CD14-positive monocyte (primary cell): ENCODE measurements around the gene FCN3. TPM values are rescaled to one million over a fixed set of nuclear protein-coding genes. Genes with fewer than 3 reads are reported as not detected.
"Not testable (repeated sequence)": the region's sequence is repeated elsewhere in the genome, so short reads cannot be mapped to it uniquely, and the experiment has no call there.

ENCODE experiments used
- DNase-seq, 3 donors: peaks; one replicate each; pipeline ENCODE4 v3.0.0-alpha.2; 2011 to 2022
- H2AFZ ChIP-seq: 2 replicates; pipeline ENCODE4 v1.6.0; 2012; ENCODE audit warnings: mild to moderate bottlenecking, low read depth, low read length, inconsistent platforms; ENCODE audit not compliant: insufficient read depth, poor library complexity, severe bottlenecking
- H3K27ac ChIP-seq, 2 donors: 1 replicate in 1 of 2; 2 replicates in 1 of 2; pipeline ENCODE4 v1.5.1; 2012 to 2013; ENCODE audit warnings: low read length in 2 of 2, control low read depth in 1 of 2, inconsistent platforms in 1 of 2, low read depth in 1 of 2, mild to moderate bottlenecking in 1 of 2
- H3K27me3 ChIP-seq, 2 donors: one replicate each; pipeline versions ENCODE4 v1.6.0 to v1.6.1; 2011 to 2013; ENCODE audit warnings: low read length in 2 of 2; ENCODE audit not compliant: control insufficient read depth in 2 of 2, insufficient read depth in 2 of 2
- H3K36me3 ChIP-seq, 2 donors: replicated peaks in 1 of 2; 1 replicate in 1 of 2; 2 replicates in 1 of 2; pipeline versions ENCODE4 v1.5.1 to v1.6.1; 2012 to 2013; ENCODE audit warnings: low read length in 2 of 2, control low read depth in 1 of 2, inconsistent platforms in 1 of 2, mild to moderate bottlenecking in 1 of 2; ENCODE audit not compliant: insufficient read depth in 2 of 2, control insufficient read depth in 1 of 2
- H3K4me1 ChIP-seq, 2 donors: 1 replicate in 1 of 2; 2 replicates in 1 of 2; pipeline versions ENCODE4 v1.5.1 to v1.6.1; 2012 to 2013; ENCODE audit warnings: low read length in 2 of 2, control low read depth in 1 of 2, inconsistent platforms in 1 of 2, mild to moderate bottlenecking in 1 of 2, moderate library complexity in 1 of 2; ENCODE audit not compliant: insufficient read depth in 2 of 2, control insufficient read depth in 1 of 2
- H3K4me2 ChIP-seq: replicated peaks from 2 replicates; pipeline ENCODE3; 2012; ENCODE audit warnings: low read length, moderate library complexity, mild to moderate bottlenecking; ENCODE audit not compliant: poor library complexity, severe bottlenecking; ENCODE audit errors: extremely low read depth
- H3K4me3 ChIP-seq, 3 experiments: fragments of 200-600 bp in 1 of 3; sonication (generic) in 1 of 3; replicated peaks in 1 of 3; 1 replicate in 2 of 3; 2 replicates in 1 of 3; pipeline ENCODE4 v1.5.1; 2011 to 2013; ENCODE audit warnings: low read length in 3 of 3, mild to moderate bottlenecking in 3 of 3, control low read depth in 2 of 3, low read depth in 2 of 3, inconsistent platforms in 1 of 3, moderate library complexity in 1 of 3
- H3K79me2 ChIP-seq: 2 replicates; pipeline ENCODE4 v1.6.0; 2012; ENCODE audit warnings: mild to moderate bottlenecking, control low read depth, inconsistent platforms, low read length, moderate library complexity; ENCODE audit not compliant: insufficient read depth
- H3K9ac ChIP-seq: 2 replicates; pipeline ENCODE4 v1.6.0; 2017; ENCODE audit warnings: low read length, mild to moderate bottlenecking; ENCODE audit not compliant: insufficient read depth, poor library complexity, severe bottlenecking
- H3K9me3 ChIP-seq, 2 donors: replicated peaks in 1 of 2; 1 replicate in 1 of 2; 2 replicates in 1 of 2; pipeline versions ENCODE4 v1.5.1 to v1.6.1; 2012 to 2013; ENCODE audit warnings: low read length in 2 of 2, control low read depth in 1 of 2; ENCODE audit not compliant: control insufficient read depth in 1 of 2, insufficient read depth in 1 of 2
- H4K20me1 ChIP-seq: 2 replicates; pipeline ENCODE4 v1.6.0; 2012; ENCODE audit warnings: mild to moderate bottlenecking, low read length, control low read depth, moderate library complexity; ENCODE audit not compliant: insufficient read depth
- H3K27ac Mint-ChIP-seq, 7 donors: one replicate each; pipeline ENCODE4 v1.8.0; 2020; ENCODE audit warnings: mild to moderate bottlenecking in 7 of 7, mixed read lengths in 7 of 7, moderate library complexity in 6 of 7, inconsistent platforms in 2 of 7
- H3K27me3 Mint-ChIP-seq, 3 donors: one replicate each; pipeline ENCODE4 v1.8.0; 2021 to 2022; ENCODE audit warnings: low read depth in 3 of 3, mild to moderate bottlenecking in 3 of 3, mixed read lengths in 3 of 3, moderate library complexity in 3 of 3, inconsistent platforms in 1 of 3
- H3K36me3 Mint-ChIP-seq, 2 donors: one replicate each; pipeline ENCODE4 v1.8.0; 2020; ENCODE audit warnings: mixed read lengths in 2 of 2, inconsistent platforms in 1 of 2, mild to moderate bottlenecking in 1 of 2
- H3K4me1 Mint-ChIP-seq: one replicate; pipeline ENCODE4 v1.8.0; 2020; ENCODE audit warnings: mild to moderate bottlenecking, mixed read lengths
- H3K4me3 Mint-ChIP-seq, 2 donors: one replicate each; pipeline ENCODE4 v1.8.0; 2020; ENCODE audit warnings: mild to moderate bottlenecking in 2 of 2, mixed read lengths in 2 of 2, moderate library complexity in 1 of 2
- H3K9me3 Mint-ChIP-seq, 7 donors: one replicate each; pipeline ENCODE4 v1.8.0; 2020 to 2022; ENCODE audit warnings: mixed read lengths in 7 of 7, mild to moderate bottlenecking in 6 of 7, moderate library complexity in 6 of 7, inconsistent platforms in 2 of 7
- CTCF ChIP-seq: fragments of 200-600 bp; IDR thresholded peaks from one replicate; pipeline ENCODE4 v1.8.0; 2022; ENCODE audit warnings: antibody characterized with exemption, mild to moderate bottlenecking
- WGBS: methylation state at CpG from one replicate; pipeline ENCODE4 v1.1.5; 2013; ENCODE audit warnings: missing lambda C conversion rate; ENCODE audit not compliant: insufficient coverage; 5-methylcytosine and 5-hydroxymethylcytosine counted together
- intact Hi-C, 2 donors: fragments of 100-400 bp; cut with micrococcal nuclease; formaldehyde crosslinking; loops; one replicate each; pipeline versions ENCODE4 v1.15.0 to v1.15.1; 2023
- polyA plus RNA-seq, 3 donors: library from polyadenylated mRNA; depleted of rRNA in 1 of 3; unstranded in 2 of 3; stranded (reverse) in 1 of 3; fragments of 300-500 nt in 2 of 3; fragments of >200 nt in 1 of 3; fragmentation: Illumina TruSeq in 2 of 3; gene quantifications; 1 replicate in 2 of 3; 2 replicates in 1 of 3; pipeline ENCODE4 v1.2.3, GENCODE V29; 2012 to 2021

Gene FCN3
- polyA plus RNA-seq, 3 donors: not detected

- Histone ChIP-seq H3K4me3 (peak overlapping the region in 1 of 3 experiments; percentile 62), H3K36me3 (no peaks in the 10 kb centered on the region), H3K27me3 (peaks cover 0 to 19% of the 10 kb centered on the region in 2 donors), H2AFZ (peak overlapping the region; percentile 11), H4K20me1 (no peaks in the 10 kb centered on the region), H3K9me3 (no peaks in the 10 kb centered on the region), H3K4me2 (peak overlapping the region; percentile 72), H3K79me2 (no peaks in the 10 kb centered on the region), H3K4me1 (peaks cover 16 to 18% of the 10 kb centered on the region in 2 donors), H3K27ac (no peak overlapping the region), H3K9ac (no peak overlapping the region)
- no peak for TF ChIP-seq CTCF
- WGBS: 8% methylated on average over 11 of the region's 13 CpGs
- peaks cover 23 to 24% (median 23%) of the 10 kb centered on the region in 3 donors for H3K27me3 Mint-ChIP-seq
- peaks cover 16% of the 10 kb centered on the region for H3K4me1 Mint-ChIP-seq
- DNase-seq: peak; percentile 9 to 60 (median 30)
- intact Hi-C loops: loop anchor here in 1 of 2 donors (2.0 to 10.0 kb wide), 2 partner anchors 23 to 287 kb away; no protein-coding TSS in a partner anchor
- peak overlapping the region; percentile 65 to 91 (median 87) for H3K27ac Mint-ChIP-seq
- H3K9me3 Mint-ChIP-seq: peaks cover 0 to 5% (median 0%) of the 10 kb centered on the region in 7 donors
- no peaks in the 10 kb centered on the region for H3K36me3 Mint-ChIP-seq
- peak overlapping the region; percentile 81 to 90 for H3K4me3 Mint-ChIP-seq
Measured at GRCh38 chr1:27391511-27392095, 17.0 kb upstream of the FCN3 start.

- H4K20me1 ChIP-seq: no peaks in the 10 kb centered on the region
- WGBS: 100% methylated on average over 2 of the region's 5 CpGs
- H3K9ac ChIP-seq: no peak overlapping the region
- peak; percentile 90 for TF ChIP-seq CTCF
- Mint-ChIP-seq H3K4me3 (no peak overlapping the region), H3K9me3 (peaks cover 0 to 5% (median 0%) of the 10 kb centered on the region in 7 donors), H3K36me3 (no peaks in the 10 kb centered on the region), H3K4me1 (peaks cover 16% of the 10 kb centered on the region), H3K27ac (peak overlapping the region in 1 of 7 donors; percentile 10), H3K27me3 (peaks cover 26 to 33% (median 29%) of the 10 kb centered on the region in 3 donors)
- peaks cover 0 to 23% of the 10 kb centered on the region in 2 donors for H3K27me3 ChIP-seq
- no peaks in the 10 kb centered on the region for H3K9me3 ChIP-seq
- H3K36me3 ChIP-seq: no peaks in the 10 kb centered on the region
- H3K4me2 ChIP-seq: no peak overlapping the region
- no peaks in the 10 kb centered on the region for H3K79me2 ChIP-seq
- H3K4me3 ChIP-seq: no peak overlapping the region
- intact Hi-C loops: loop anchor here in 1 of 2 donors (2.0 kb wide), 1 partner anchor 22 kb away; the partner anchor contains the start of gene MAP3K6
- H3K4me1 ChIP-seq: peaks cover 16 to 21% of the 10 kb centered on the region in 2 donors
- no peak overlapping the region for H2AFZ ChIP-seq
- peak; percentile 30 to 61 (median 59) for DNase-seq
- no peak overlapping the region for H3K27ac ChIP-seq
Measured at GRCh38 chr1:27388337-27389005, 13.8 kb upstream of the FCN3 start.

- H3K9me3 ChIP-seq, H3K27ac Mint-ChIP-seq, H3K4me1 Mint-ChIP-seq, intact Hi-C loops, H3K4me1 ChIP-seq, H3K9me3 Mint-ChIP-seq, H3K79me2 ChIP-seq, H3K36me3 ChIP-seq, H3K4me3 Mint-ChIP-seq, H3K27me3 ChIP-seq, H3K27ac ChIP-seq, H3K4me3 ChIP-seq, H3K4me2 ChIP-seq, H2AFZ ChIP-seq, H3K36me3 Mint-ChIP-seq, DNase-seq, H3K9ac ChIP-seq, H4K20me1 ChIP-seq: not testable (repeated sequence)
- no CpG with 5 or more reads among the region's 3 CpGs for WGBS
- peaks cover 16 to 23% (median 21%) of the 10 kb centered on the region in 3 donors for H3K27me3 Mint-ChIP-seq
Measured at GRCh38 chr1:27384797-27385196, 10.2 kb upstream of the FCN3 start.
